OCI-LY3 (cell line): ENCODE results near the gene PPP2R2C.

ENCODE experiments used
- H2AFZ ChIP-seq: fragments of 200-600, 300-600 bp; shearing (Covaris generic); 2 replicates; pipeline ENCODE4 v1.6.0; 2014; ENCODE audit warnings: antibody characterized with exemption, low read depth, low read length
- H3K27ac ChIP-seq: fragments of 200-600, 300-600 bp; sonication (generic); 2 replicates; pipeline ENCODE4 v1.5.1; 2014; ENCODE audit warnings: mild to moderate bottlenecking, low read length, moderate library complexity, mixed read lengths
- H3K27me3 ChIP-seq: fragments of 200-600, 300-600 bp; sonication (generic); 2 replicates; pipeline ENCODE4 v1.6.1; 2014; ENCODE audit warnings: low read depth, low read length, mixed read lengths
- H3K36me3 ChIP-seq: fragments of 200-600, 300-600 bp; sonication (generic); replicated peaks from 2 replicates; pipeline ENCODE3; 2014; ENCODE audit warnings: low read depth, low read length, mixed read lengths
- H3K4me1 ChIP-seq: fragments of 300-600, 200-600 bp; sonication (generic); 2 replicates; pipeline ENCODE4 v1.6.1; 2014; ENCODE audit warnings: low read length, mixed read lengths
- H3K4me2 ChIP-seq: fragments of 200-600, 300-600 bp; sonication (generic); 2 replicates; pipeline ENCODE4 v1.6.1; 2014; ENCODE audit warnings: low read length, mixed read lengths
- H3K4me3 ChIP-seq: fragments of 300-600, 200-600 bp; sonication (generic); 2 replicates; pipeline ENCODE4 v1.5.1; 2014; ENCODE audit warnings: antibody characterized with exemption, mild to moderate bottlenecking, low read length, moderate library complexity
- H3K79me2 ChIP-seq: fragments of 300-600, 200-600 bp; shearing (Covaris generic); 2 replicates; pipeline ENCODE4 v1.6.1; 2014; ENCODE audit warnings: mild to moderate bottlenecking, low read length, mixed read lengths
- H3K9ac ChIP-seq: fragments of 300-600, 200-600 bp; shearing (Covaris generic); 2 replicates; pipeline ENCODE4 v1.6.0; 2014; ENCODE audit warnings: mild to moderate bottlenecking, low read length, moderate library complexity
- H3K9me3 ChIP-seq: fragments of 200-600, 300-600 bp; shearing (Covaris generic); 2 replicates; pipeline ENCODE4 v1.6.1; 2014; ENCODE audit warnings: low read length, mixed read lengths; ENCODE audit not compliant: insufficient read depth
- H4K20me1 ChIP-seq: fragments of 200-600, 300-600 bp; sonication (generic); 2 replicates; pipeline ENCODE4 v1.6.1; 2016; ENCODE audit warnings: low read length, mixed read lengths; ENCODE audit not compliant: insufficient read depth
- EZH2phosphoT487 ChIP-seq: fragments of 200-600 bp; shearing (Covaris generic); IDR thresholded peaks from 2 replicates; pipeline ENCODE4 v1.6.1; 2018; ENCODE audit warnings: antibody characterized with exemption, mixed run types, low read depth
- TF ChIP-seq, protein P1 (sequence below): fragments of 200-600, 300-600 bp; sonication (generic); IDR thresholded peaks from 2 replicates; pipeline ENCODE4 v1.5.1; 2014; ENCODE audit warnings: antibody characterized with exemption, low read length, low read depth

The PPP2R2C gene

GRCh38 chr4:6386091-6386490, 86.3 kb downstream of the PPP2R2C start:
- no peaks in the 10 kb centered on the region for H3K79me2 ChIP-seq
- no peaks in the 10 kb centered on the region for H3K9me3 ChIP-seq
- H2AFZ ChIP-seq: no peak overlapping the region
- no peak overlapping the region for H3K27ac ChIP-seq
- no peak overlapping the region for H3K4me3 ChIP-seq
- peaks cover 2% of the 10 kb centered on the region; the same call in 1 of the 2 replicates for H3K27me3 ChIP-seq
- TF ChIP-seq, protein P1, sequence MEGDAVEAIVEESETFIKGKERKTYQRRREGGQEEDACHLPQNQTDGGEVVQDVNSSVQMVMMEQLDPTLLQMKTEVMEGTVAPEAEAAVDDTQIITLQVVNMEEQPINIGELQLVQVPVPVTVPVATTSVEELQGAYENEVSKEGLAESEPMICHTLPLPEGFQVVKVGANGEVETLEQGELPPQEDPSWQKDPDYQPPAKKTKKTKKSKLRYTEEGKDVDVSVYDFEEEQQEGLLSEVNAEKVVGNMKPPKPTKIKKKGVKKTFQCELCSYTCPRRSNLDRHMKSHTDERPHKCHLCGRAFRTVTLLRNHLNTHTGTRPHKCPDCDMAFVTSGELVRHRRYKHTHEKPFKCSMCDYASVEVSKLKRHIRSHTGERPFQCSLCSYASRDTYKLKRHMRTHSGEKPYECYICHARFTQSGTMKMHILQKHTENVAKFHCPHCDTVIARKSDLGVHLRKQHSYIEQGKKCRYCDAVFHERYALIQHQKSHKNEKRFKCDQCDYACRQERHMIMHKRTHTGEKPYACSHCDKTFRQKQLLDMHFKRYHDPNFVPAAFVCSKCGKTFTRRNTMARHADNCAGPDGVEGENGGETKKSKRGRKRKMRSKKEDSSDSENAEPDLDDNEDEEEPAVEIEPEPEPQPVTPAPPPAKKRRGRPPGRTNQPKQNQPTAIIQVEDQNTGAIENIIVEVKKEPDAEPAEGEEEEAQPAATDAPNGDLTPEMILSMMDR: no peak
- no peak for TF ChIP-seq EZH2phosphoT487
- H3K4me1 ChIP-seq: no peaks in the 10 kb centered on the region
- no peak overlapping the region for H3K4me2 ChIP-seq
- no peaks in the 10 kb centered on the region for H4K20me1 ChIP-seq
- H3K36me3 ChIP-seq: no peaks in the 10 kb centered on the region
- no peak overlapping the region for H3K9ac ChIP-seq

- Histone ChIP-seq H3K79me2 (no peaks in the 10 kb centered on the region), H3K4me2 (no peak overlapping the region), H3K9me3 (no peaks in the 10 kb centered on the region), H3K4me3 (no peak overlapping the region), H3K27me3 (peaks cover 3% of the 10 kb centered on the region; the same call in 1 of the 2 replicates), H2AFZ (no peak overlapping the region), H3K27ac (no peak overlapping the region), H3K9ac (no peak overlapping the region), H3K4me1 (no peaks in the 10 kb centered on the region), H3K36me3 (no peaks in the 10 kb centered on the region), H4K20me1 (no peaks in the 10 kb centered on the region)
- TF ChIP-seq, protein P1: no peak
- no peak for TF ChIP-seq EZH2phosphoT487
These were observed 87.1 kb downstream of the PPP2R2C start for GRCh38 chr4:6385288-6385687.

- Histone ChIP-seq H3K27me3 (peaks cover 11% of the 10 kb centered on the region; the same call in 1 of the 2 replicates), H3K79me2 (no peaks in the 10 kb centered on the region), H3K9ac (no peak overlapping the region), H4K20me1 (no peaks in the 10 kb centered on the region), H3K9me3 (no peaks in the 10 kb centered on the region), H3K36me3 (no peaks in the 10 kb centered on the region), H3K4me3 (no peak overlapping the region), H3K4me2 (no peak overlapping the region), H2AFZ (no peak overlapping the region), H3K4me1 (no peaks in the 10 kb centered on the region), H3K27ac (no peak overlapping the region)
- TF ChIP-seq, protein P1: no peak
- no peak for TF ChIP-seq EZH2phosphoT487
These were observed 87.9 kb downstream of the PPP2R2C start for GRCh38 chr4:6384541-6384940.

DNA sequence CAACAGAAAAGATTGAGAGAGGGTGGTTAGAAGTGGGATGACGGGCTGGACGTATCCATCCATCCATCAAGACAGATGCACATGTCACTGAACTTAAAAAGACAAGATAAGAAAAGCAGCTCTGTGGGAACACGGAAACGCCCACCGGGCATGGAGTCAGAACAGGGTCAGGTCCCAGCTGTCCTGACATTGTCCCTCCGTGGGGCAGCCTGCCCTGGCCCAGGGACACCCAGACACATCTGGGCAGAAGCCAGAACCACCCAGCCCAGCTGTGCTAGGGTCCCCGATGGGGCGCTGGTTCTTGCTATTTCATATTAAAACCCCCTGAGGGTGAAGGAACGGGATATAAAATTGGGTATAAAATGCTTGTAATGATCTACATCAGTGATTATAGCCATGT, 88.5 kb downstream of the PPP2R2C start:
- no peak overlapping the region for H3K27ac ChIP-seq
- H4K20me1 ChIP-seq: no peaks in the 10 kb centered on the region
- no peak for TF ChIP-seq EZH2phosphoT487
- TF ChIP-seq, protein P1: no peak
- H2AFZ ChIP-seq: no peak overlapping the region
- no peaks in the 10 kb centered on the region for H3K4me1 ChIP-seq
- no peaks in the 10 kb centered on the region for H3K36me3 ChIP-seq
- no peaks in the 10 kb centered on the region for H3K9me3 ChIP-seq
- no peak overlapping the region for H3K4me3 ChIP-seq
- H3K79me2 ChIP-seq: no peaks in the 10 kb centered on the region
- no peak overlapping the region for H3K4me2 ChIP-seq
- H3K9ac ChIP-seq: no peak overlapping the region
- H3K27me3 ChIP-seq: peaks cover 12% of the 10 kb centered on the region; the same call in 1 of the 2 replicates
